ENCODE measurements around the gene ZDHHC4. TPM values are rescaled to one million over a fixed set of nuclear protein-coding genes. Genes with fewer than 3 reads are reported as not detected.

ZDHHC4 gene
- total and polyA plus RNA-seq, 3 donors from 2014 or later, result 59.4 to 77.7 (median 75.8) TPM

DNA sequence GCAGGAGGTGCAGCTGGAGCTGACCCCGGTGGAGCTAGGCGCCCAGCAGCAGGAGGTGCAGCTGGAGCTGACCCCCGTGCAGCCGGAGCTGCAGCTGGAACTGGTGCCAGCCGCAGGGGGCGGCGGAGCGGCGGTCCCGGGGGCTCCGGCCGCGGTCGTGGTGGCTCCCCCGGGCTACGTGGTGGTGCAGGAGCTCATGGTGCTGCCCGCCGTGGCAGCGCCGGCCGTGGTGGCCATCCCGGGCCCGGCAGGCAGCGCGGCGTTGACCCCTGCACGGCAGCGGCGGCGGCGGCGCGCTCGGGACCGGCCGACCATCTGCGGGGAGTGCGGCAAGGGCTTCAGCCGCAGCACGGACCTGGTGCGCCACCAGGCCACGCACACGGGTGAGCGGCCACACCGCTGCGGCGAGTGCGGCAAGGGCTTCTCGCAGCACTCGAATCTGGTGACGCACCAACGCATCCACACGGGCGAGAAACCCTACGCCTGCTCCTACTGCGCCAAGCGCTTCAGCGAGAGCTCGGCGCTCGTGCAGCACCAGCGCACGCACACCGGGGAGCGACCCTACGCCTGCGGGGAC, 45.0 kb downstream of the ZDHHC4 start:
- 73% methylated on average over 49 of the region's 67 CpGs; no CpG with 5 or more reads in 1 of the 2 donors for WGBS, 2 donors
- no peaks in the 10 kb centered on the region for H3K4me1 ChIP-seq
- H3K27me3 ChIP-seq, result no peaks in the 10 kb centered on the region
- no peak overlapping the region for H3K27ac ChIP-seq
- H3K9me3 ChIP-seq, result no peaks in the 10 kb centered on the region
- DNase-seq, result no peak
- intact Hi-C loops (cut with DNase I; ENCODE audit: low total_unique reads), result no loop called here
- peak overlapping the region; percentile 15 to 31 for H3K4me3 ChIP-seq
- no peaks in the 10 kb centered on the region for H3K36me3 ChIP-seq (ENCODE audit: low read depth, missing control alignments)
- TF ChIP-seq POLR2A (IDR thresholded peaks at IDR 0.05), result no peak
- TF ChIP-seq, protein P1, sequence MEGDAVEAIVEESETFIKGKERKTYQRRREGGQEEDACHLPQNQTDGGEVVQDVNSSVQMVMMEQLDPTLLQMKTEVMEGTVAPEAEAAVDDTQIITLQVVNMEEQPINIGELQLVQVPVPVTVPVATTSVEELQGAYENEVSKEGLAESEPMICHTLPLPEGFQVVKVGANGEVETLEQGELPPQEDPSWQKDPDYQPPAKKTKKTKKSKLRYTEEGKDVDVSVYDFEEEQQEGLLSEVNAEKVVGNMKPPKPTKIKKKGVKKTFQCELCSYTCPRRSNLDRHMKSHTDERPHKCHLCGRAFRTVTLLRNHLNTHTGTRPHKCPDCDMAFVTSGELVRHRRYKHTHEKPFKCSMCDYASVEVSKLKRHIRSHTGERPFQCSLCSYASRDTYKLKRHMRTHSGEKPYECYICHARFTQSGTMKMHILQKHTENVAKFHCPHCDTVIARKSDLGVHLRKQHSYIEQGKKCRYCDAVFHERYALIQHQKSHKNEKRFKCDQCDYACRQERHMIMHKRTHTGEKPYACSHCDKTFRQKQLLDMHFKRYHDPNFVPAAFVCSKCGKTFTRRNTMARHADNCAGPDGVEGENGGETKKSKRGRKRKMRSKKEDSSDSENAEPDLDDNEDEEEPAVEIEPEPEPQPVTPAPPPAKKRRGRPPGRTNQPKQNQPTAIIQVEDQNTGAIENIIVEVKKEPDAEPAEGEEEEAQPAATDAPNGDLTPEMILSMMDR (IDR thresholded peaks at IDR 0.05), result no peak

DNA sequence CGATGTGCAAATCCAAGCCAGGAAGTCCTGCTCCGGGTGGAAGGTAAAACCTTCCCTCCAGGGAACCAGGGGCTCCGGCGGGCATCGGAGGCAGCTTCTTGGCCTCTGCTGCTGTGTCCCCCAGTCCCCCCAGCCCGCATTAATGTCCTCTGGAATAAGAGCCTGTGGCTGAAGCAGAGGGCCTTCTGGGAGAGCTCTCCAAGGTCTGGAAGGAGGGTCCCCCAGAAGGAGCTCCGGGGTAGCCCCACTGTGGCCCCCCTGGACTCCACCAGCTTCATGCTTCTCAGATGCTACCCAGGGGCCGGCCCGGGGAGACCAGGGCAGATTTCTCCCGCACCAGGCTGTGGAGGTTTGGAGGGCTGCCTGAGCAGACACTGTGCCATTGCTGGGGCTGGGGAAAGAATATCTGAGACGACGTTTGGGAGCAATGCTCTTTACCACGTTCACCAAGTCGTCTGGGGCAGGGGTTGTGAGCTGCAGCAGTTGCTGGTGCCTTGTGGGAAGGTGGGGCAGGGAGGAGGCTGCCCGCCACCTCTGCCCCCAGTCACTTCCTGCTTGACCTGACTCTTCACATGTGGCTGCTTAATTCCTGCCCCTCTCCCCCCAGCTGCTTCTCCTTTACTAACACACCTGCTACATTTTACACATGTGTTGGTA, 46.5 kb downstream of the ZDHHC4 start:
- no peaks in the 10 kb centered on the region for H3K9me3 ChIP-seq
- no peaks in the 10 kb centered on the region for H3K27me3 ChIP-seq
- H3K27ac ChIP-seq, result no peak overlapping the region
- H3K36me3 ChIP-seq (ENCODE audit: low read depth, missing control alignments), result no peaks in the 10 kb centered on the region
- H3K4me1 ChIP-seq, result no peaks in the 10 kb centered on the region
- 64 to 69% methylated on average over 6 to 15 of the region's 15 CpGs for WGBS, 2 donors
- intact Hi-C loops (cut with DNase I; ENCODE audit: low total_unique reads), result no loop called here
- no peak overlapping the region for H3K4me3 ChIP-seq
- no peak for TF ChIP-seq POLR2A (IDR thresholded peaks at IDR 0.05)
- TF ChIP-seq, protein P1 (IDR thresholded peaks at IDR 0.05), result no peak
- no peak for DNase-seq

DNA sequence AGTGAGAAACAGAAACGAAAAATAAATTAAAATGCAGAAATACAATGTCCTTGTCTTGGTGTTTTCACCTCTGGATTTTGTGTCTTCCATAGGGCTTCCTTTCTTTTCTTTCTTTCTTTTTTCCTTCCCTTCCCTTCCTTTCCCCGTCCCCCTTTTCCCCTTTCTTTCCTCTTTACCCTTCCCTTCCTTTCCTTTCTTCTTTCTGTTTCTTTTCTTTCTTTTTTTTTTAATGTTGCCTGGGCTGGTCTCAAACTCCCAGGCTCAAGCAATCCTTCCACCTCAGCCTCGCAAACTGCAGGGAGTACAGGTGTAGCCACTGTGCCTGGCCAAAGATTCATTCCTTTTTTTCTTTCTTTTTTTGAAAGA, 47.0 kb downstream of the ZDHHC4 start:
- no peaks in the 10 kb centered on the region for H3K36me3 ChIP-seq (ENCODE audit: low read depth, missing control alignments)
- H3K4me3 ChIP-seq, result no peak overlapping the region
- H3K27ac ChIP-seq, result no peak overlapping the region
- intact Hi-C loops (cut with DNase I; ENCODE audit: low total_unique reads), result no loop called here
- H3K9me3 ChIP-seq, result no peaks in the 10 kb centered on the region
- DNase-seq, result no peak
- H3K4me1 ChIP-seq, result no peaks in the 10 kb centered on the region
- WGBS, 2 donors, result 71 to 75% methylated on average over 3 of the region's 3 CpGs
- no peaks in the 10 kb centered on the region for H3K27me3 ChIP-seq
- no peak for TF ChIP-seq POLR2A (IDR thresholded peaks at IDR 0.05)
- TF ChIP-seq, protein P1 (IDR thresholded peaks at IDR 0.05), result no peak

DNA sequence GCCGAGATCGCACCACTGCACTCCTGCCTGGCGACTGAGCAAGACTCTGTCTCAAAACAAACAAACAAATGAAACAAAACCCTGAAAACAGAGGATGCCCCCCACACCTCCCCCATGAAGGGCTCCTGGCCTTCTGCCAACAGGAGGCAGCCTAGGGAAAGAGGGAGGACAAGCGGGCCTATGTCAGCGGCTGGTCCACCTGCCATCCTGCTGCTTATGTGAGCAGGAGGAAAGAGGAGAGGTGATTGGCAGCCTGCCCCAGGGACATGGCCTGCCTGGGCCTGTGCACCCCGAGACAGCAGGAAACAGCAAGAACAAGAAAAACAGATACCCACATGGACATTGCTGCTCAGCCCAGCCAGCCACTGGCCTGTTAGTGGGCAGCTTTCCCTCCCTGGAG, 50.8 kb downstream of the ZDHHC4 start:
- intact Hi-C loops (cut with DNase I; ENCODE audit: low total_unique reads), result no loop called here
- no peak for DNase-seq
- TF ChIP-seq, protein P1 (IDR thresholded peaks at IDR 0.05), result no peak
- no peak for TF ChIP-seq POLR2A (IDR thresholded peaks at IDR 0.05)
- no peaks in the 10 kb centered on the region for H3K36me3 ChIP-seq (ENCODE audit: low read depth, missing control alignments)
- no peak overlapping the region for H3K27ac ChIP-seq
- H3K4me1 ChIP-seq, result no peaks in the 10 kb centered on the region
- H3K9me3 ChIP-seq, result no peaks in the 10 kb centered on the region
- H3K27me3 ChIP-seq, result no peaks in the 10 kb centered on the region
- H3K4me3 ChIP-seq, result no peak overlapping the region
- 80 to 82% methylated on average over 6 of the region's 6 CpGs for WGBS, 2 donors
